Measurements from ENCODE around the gene CNOT2.
A peak's percentile ranks its signal among the peaks of the same experiment; 100 is the strongest.

The CNOT2 gene

GRCh38 chr12:70306676-70307075 lies 63.4 kb downstream of the CNOT2 start:
- no peak for DNase-seq

GRCh38 chr12:70307868-70308267 lies 64.6 kb downstream of the CNOT2 start:
- DNase-seq, result no peak

GRCh38 chr12:70309348-70309747 lies 66.1 kb downstream of the CNOT2 start:
- no peak for DNase-seq

GRCh38 chr12:70314145-70314544 lies 70.9 kb downstream of the CNOT2 start:
- no peak for DNase-seq

- peak; percentile 15 for DNase-seq
Observed at GRCh38 chr12:70317781-70318180, 74.5 kb downstream of the CNOT2 start.

GRCh38 chr12:70319605-70320004 lies 76.4 kb downstream of the CNOT2 start:
- no peak for DNase-seq

- no peak for DNase-seq
Observed at GRCh38 chr12:70321191-70321590, 78.0 kb downstream of the CNOT2 start.

GRCh38 chr12:70327541-70327940 lies 84.3 kb downstream of the CNOT2 start:
- DNase-seq, result no peak

- no peak for DNase-seq
Observed at GRCh38 chr12:70329728-70330127, 86.5 kb downstream of the CNOT2 start.

GRCh38 chr12:70330158-70330557 lies 86.9 kb downstream of the CNOT2 start:
- DNase-seq, result no peak

GRCh38 chr12:70332236-70332635 lies 89.0 kb downstream of the CNOT2 start:
- no peak for DNase-seq

- no peak for DNase-seq
Observed at GRCh38 chr12:70334742-70335141, 91.5 kb downstream of the CNOT2 start.

- no peak for DNase-seq
Observed at GRCh38 chr12:70338531-70338930, 95.3 kb downstream of the CNOT2 start.

GRCh38 chr12:70351076-70351475 lies 107.8 kb downstream of the CNOT2 start:
- no peak for DNase-seq

- DNase-seq, result no peak
Observed at GRCh38 chr12:70353780-70354660, 110.8 kb downstream of the CNOT2 start.

GRCh38 chr12:70354787-70355186 lies 111.6 kb downstream of the CNOT2 start:
- DNase-seq, result no peak

- no peak for DNase-seq
Observed at GRCh38 chr12:70355972-70356371, 112.7 kb downstream of the CNOT2 start.

GRCh38 chr12:70359458-70360197 lies 116.4 kb downstream of the CNOT2 start:
- DNase-seq, result no peak

- DNase-seq, result no peak
Observed at GRCh38 chr12:70360218-70360617, 117.0 kb downstream of the CNOT2 start.

GRCh38 chr12:70364695-70365397 lies 121.6 kb downstream of the CNOT2 start:
- DNase-seq, result no peak

GRCh38 chr12:70365398-70365647 lies 122.1 kb downstream of the CNOT2 start:
- DNase-seq, result no peak

GRCh38 chr12:70365648-70366518 lies 122.7 kb downstream of the CNOT2 start, which contains the start of gene KCNMB4:
KCNMB4 (plus strand) TSS chr12:70366290; CDS start chr12:70366735, 445 bp downstream.
- peak; percentile 52 for DNase-seq
